ENCODE results near the gene METTL22. TPM values are rescaled to one million over a fixed set of nuclear protein-coding genes. Genes with fewer than 3 reads are reported as not detected.
A peak's percentile ranks its signal among the peaks of the same experiment; 100 is the strongest.

The METTL22 gene, protein sequence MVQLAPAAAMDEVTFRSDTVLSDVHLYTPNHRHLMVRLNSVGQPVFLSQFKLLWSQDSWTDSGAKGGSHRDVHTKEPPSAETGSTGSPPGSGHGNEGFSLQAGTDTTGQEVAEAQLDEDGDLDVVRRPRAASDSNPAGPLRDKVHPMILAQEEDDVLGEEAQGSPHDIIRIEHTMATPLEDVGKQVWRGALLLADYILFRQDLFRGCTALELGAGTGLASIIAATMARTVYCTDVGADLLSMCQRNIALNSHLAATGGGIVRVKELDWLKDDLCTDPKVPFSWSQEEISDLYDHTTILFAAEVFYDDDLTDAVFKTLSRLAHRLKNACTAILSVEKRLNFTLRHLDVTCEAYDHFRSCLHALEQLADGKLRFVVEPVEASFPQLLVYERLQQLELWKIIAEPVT
- 35.8 TPM for total RNA-seq

DNA sequence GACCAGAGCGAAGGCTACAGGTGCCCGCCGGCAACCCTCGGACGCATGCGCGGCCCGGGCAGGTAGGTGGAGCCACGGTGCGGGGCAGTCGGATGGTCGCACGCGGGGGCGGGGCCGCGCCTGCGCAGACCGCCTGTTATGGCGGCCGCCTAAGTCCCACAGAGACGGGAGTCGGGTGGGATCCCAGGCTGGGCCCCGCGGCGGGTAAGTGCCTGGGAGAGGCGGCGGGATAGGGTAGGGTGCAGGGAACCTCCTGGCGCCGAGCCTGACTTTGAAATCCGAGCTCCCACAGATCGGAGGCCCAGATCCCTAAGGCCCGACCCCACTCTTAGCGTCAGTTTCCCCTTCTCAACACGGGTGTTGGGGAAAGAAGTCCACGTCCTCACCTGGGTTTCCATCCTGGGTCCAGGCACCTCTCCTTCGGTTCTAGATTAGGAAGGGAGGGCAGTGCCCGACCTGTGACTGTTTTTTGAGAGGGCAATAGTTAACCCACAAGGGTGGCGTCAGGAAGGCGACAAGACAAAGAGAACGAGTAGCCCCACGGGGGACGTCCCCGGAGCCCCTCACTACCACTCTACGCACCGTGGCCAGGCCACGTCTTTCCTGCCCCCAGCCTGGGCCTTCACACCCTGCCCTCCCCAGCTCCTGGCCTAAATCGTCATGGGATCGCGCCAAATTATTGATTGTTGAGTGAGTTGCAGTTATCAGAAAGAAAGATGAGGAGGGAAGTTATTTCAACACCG lies at the start of gene METTL22:
Gene METTL22, plus strand, starts transcription at position 127 of the 743 bp plus-strand sequence. CDS start 3,968 bp downstream, outside the sequence.
- DNase-seq (ENCODE audit: low read depth in 2 of 3, low spot score in 2 of 3) = peak; percentile 88 to 91 (median 89)

DNA sequence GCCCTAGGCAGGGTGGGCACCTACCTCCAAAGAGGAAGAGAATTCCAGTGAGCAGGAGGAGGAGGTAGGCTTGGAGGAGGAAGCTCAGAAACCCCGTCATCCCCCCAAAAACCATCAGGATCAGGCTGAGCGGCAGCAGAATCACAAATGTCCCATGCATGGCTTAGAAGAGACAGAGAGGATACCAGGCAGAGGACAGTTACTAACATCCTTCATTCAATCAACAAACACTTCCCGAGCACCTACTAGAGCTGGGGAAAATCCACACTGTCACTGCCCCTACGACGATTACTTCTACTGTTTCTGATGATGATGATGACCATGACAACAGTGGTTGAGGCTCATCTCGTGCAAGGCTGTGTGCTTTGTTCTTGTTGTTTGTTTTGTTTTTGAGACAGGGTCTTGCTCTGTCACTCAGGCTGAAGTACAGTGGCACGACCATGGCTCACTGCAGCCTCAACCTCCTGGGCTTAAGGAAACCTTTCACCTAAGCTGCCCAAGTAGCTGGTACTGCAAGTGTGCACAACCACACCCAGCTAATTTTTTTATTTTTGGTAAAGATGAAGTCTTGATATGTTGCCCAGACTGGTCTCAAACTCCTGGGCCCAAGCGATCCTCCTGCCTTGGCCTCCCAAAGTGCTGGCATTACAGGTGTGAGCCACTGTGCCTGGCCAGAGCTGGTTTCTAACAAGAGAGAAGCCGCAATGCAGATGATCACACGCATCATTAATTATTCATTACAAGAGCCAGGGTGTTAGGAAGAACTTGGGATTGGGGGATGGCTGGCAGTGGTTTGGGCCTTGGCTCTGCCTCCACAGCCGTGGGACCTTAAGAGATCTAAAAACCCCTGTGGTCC lies 49.2 kb upstream of the METTL22 start:
- no peak for DNase-seq (ENCODE audit: low read depth in 2 of 3, low spot score in 2 of 3)

DNA sequence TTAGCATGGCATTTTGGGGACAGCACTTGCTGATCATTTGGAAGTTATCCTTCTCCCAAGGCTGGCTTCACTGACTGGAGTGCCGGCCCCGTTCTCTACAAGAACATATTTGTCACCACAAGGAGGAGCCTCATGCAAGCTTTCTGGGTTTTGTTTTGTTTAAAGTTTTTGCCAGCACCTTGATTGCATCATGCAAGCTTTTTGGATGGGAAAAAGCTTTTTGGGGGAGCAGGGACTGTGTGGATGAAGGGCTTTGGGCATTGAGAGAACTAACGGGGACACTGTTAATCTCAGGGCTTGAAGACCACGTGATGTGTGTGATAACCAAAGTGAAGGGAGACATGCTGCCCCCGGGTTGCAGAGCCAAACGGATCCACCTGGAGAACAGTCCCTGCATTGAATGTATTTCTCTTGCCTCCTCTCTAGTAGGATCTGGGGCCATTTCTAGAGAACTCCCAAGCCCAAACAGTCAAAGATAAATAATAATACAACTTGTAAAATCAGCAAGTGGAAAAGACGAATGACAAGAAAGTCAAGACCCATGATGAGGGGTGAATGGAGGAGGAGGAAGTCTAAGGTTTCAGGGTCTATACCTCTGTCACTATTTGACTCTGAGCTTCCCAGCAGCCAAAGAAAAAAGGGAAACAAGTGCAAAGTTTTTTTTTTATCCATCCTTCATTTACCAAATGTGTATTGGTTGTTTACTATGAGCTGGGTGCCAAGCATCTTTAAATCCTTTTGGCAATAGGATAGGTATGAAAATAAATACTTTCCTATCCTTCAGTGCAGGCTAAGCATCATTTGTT lies 48.4 kb upstream of the METTL22 start:
- DNase-seq (ENCODE audit: low read depth in 2 of 3, low spot score in 2 of 3) = peak in 2 of 3 donors; percentile 38 to 63

DNA sequence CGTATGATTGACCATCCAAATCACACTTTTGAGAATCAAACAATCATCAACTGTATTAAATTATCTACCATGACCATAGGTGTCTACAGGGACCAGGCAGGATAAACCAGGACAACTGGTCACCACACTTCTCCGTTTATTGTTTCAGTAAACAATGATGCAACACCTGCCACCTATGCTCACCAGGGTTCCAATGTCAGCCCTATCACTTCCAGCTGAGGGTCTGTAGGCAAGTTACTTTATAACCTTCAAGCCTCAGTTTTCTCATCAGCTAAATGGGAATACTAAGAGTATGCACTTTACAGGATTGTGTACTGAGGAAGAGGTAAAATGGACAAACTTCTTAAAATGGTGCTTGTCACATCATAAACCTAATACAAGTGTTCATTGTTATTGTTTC lies 46.1 kb upstream of the METTL22 start:
- DNase-seq (ENCODE audit: low read depth in 2 of 3, low spot score in 2 of 3) = no peak

DNA sequence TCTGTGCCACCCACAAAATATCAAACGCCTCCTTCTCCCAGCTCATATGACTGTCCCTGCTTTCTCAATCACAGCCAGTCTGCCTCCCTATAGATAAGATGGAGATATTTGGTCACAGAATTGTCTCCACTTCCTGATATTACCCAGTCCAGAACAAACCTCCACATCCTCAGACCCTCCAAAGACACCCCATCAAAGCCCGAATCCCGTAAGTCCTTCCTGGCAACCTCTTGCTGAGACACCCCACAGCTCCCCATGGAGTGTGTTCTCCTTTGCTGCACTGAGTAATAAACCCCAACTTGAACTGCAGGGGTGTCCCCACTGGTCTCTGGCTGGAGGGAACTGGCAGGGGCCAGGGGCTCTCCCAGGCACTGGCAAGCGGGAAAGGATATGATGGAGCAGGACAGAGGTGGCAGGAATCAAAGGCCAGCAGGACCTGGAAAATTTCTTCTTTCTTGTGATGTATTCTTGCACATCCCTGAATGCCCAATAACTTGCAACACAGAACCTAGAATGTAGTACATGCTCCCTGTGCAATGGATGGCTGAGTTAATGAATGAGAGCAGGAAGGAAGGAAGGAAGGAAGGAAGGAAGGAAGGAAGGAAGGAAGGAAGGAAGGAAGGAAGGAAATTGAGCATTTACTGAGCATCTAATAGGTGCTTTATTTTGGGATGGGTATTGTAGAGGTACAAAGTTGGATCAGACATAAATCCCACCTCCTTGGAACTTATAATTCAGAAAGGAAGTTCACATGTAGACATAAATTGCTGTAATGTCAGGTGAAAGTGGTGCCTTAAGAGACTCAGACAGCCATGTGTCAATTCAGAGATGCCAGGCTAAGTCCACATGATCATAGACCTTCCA lies 45.1 kb upstream of the METTL22 start:
- DNase-seq (ENCODE audit: low read depth in 2 of 3, low spot score in 2 of 3) = no peak

DNA sequence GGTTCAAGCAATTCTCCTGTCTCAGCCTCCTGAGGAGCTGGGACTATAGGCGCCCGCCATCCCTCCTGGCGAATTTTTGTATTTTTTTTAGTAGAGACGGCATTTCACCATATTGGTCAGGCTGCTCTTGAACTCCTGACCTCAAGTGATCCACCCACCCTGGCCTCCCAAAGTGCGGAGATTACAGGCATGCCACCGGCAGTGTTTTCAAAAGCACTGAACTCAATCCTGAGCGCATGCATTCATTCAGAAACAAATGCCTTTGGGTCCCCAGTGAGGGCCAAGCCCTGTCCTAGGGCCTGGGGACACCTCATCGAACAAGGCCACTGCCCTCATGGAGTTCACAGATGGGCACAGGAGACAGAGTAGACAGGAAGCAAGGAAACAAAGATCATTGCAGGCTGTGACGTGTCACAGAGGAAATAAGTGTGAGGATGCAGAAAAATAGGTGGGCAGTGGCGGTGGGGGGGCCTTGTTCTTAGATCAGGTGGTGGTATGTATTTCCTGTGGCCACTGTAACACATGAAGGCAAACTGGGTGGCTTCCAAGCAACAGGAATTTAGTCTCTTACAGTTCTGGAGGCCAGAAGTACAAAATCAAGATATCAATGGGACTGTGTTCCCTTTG lies 43.7 kb upstream of the METTL22 start:
- no peak for DNase-seq (ENCODE audit: low read depth in 2 of 3, low spot score in 2 of 3)

DNA sequence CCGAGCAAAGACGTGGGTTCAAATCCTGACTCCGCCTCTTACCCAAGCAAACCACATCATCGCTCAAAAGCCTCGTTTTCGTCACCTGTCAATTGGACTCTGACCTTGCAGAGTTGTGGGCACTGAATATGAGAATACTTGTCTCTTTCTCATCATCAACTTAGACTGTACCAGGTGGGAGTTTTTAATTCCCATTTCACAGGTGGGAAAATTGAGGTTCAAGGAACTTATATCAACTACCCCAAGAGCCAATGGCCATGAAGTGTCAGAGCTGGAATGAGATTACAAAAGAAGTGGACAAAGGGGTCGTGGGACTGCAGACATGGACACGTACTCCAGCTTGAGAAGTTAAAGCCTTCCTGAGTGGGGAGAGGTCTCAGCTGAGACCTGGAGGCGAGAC lies 41.9 kb upstream of the METTL22 start:
- DNase-seq (ENCODE audit: low read depth in 2 of 3, low spot score in 2 of 3) = no peak

DNA sequence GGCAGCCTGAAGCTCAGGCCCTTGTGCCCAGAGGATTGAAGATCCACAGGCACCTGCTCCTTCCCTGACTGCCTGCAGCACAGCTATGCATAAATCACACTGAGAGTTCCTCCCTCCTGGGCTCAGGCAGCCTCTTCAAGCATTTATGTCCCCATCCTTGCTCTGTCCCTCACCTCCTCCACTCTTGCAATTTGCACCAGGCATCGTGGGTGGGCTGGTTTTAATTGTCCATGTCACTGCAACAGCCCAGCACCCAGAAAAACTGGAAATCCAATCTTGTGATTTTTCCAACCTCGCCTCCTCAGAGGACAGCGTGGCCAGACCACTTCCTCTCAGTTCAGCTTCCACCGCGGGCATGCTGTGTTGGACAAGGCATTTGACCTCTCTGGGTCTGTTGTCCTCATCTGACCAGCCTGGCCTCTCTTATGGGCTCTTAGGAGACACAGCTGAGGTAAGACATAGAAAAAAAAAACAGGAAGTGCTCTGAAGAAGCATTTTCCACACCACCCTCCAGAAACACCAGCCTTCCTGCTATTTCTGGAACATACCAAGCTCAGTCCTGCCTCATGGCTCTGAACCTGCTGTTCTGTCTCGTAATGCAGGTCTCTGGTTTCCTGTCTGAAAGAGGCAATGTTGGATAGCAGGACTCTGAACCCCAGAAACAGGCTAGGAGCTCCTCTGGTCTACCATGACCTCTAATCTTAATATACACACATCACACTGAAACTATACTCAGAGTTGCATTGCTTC lies 39.5 kb upstream of the METTL22 start:
- no peak for DNase-seq (ENCODE audit: low read depth in 2 of 3, low spot score in 2 of 3)

DNA sequence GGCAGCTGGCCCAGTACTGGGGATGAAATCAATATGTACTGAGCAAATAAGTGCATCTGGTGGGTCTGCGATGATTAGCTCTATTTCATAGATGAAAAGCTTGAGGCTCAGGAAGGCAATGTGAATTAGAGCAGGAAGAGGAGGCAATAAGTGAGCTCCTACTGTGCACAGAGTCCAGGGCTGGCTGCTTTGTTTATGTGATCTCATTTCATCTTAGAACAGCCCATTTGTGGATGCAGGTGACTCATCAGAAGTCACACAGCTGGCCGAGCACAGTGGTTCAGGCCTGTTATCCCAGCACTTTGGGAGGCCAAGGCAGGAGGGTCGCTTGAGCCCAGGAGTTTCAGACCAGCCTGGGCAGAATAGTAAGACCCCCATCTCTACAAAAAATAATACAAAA lies 38.3 kb upstream of the METTL22 start:
- no peak for DNase-seq (ENCODE audit: low read depth in 2 of 3, low spot score in 2 of 3)

DNA sequence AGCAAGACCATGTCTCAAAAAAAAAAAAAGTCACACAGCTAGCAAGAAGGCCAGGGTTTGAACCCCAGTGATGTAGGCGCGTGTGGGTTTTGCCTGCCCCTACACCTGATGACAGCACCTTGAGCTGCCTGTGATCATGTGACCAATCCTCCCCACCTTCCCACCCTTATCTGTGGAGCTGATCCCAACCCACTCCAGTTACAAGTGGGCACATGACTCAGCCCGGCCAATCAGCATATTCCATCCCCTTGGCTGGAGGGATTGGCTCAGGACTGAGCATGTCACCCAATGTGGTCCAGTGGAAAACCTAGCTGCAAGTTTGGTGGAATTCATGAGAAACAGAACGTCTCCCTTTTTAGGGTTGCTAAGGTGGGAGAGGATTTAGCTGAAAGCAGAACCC lies 37.8 kb upstream of the METTL22 start:
- DNase-seq (ENCODE audit: low read depth in 2 of 3, low spot score in 2 of 3) = no peak

DNA sequence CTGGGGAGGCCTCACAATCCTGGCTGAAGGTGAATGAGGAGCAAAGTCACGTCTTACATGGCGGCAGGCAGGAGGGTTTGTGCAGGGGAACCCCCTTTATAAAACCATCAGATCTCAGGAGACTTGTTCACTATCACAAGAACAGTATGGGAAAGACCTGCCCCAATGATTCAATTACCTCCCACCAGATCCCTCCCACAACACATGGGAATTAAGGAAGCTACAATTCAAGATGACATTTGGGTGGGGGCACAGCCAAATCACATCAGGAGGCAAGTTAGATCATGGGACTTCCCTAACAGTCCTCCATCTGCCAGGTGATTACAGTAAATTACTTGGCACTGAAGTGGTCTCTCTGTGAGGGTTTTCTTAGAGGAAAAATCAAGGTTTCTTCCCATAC lies 36.5 kb upstream of the METTL22 start:
- DNase-seq (ENCODE audit: low read depth in 2 of 3, low spot score in 2 of 3) = no peak

DNA sequence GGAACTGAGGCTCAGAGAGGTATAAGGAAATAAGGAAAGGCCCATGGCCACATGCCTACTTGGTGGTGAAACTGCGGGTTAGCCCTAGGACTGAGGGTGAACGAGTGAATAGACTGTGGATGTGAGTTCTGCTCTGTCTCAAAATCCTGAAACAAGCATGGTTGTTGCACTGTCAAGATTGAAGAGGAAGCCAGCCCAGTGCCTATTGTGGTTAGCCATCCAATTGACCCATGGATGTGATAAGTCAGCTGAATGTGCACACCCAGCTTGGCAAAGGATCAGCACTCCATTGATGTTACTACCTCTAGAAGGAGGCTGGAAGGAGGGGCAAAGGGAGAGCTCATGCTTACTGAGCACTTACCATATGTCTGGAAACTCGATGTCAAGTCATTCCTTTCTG lies 35.6 kb upstream of the METTL22 start:
- DNase-seq (ENCODE audit: low read depth in 2 of 3, low spot score in 2 of 3) = no peak

DNA sequence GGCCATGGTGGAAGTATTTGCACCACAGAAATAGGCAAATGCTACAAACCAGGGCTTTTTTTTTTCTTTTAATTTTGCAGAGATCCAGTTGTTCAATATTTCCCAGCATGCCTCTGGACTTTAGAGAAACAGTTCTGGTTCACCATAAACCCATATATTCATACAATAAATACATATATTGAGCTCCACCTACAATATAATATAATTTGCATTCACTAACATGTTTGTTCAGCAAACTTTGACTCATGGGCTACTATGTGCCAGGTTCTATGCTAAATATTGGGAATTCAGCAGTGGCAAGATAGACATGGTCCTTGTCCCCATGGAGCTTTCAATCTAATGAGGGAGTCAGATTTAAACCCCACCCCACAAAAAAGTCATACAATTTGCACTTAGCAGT lies 34.4 kb upstream of the METTL22 start:
- no peak for DNase-seq (ENCODE audit: low read depth in 2 of 3, low spot score in 2 of 3)

DNA sequence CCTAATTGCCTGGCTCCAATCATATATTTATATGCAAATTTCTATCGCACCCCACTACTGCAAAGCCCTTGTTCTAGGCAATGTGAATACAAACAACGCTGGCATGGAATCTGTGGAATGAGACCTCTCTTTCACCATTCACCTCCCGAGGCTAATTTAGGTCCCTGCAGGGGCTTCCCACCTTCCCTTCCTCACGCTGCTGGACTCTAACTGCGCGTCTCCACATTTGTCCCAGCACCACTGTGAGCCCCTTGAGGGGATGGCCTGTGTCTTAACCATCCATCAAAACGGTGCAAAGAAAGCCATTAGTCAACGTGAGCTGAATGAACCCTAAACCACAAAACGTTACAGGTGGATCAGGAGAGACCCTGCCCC lies 32.8 kb upstream of the METTL22 start:
- no peak for DNase-seq (ENCODE audit: low read depth in 2 of 3, low spot score in 2 of 3)

DNA sequence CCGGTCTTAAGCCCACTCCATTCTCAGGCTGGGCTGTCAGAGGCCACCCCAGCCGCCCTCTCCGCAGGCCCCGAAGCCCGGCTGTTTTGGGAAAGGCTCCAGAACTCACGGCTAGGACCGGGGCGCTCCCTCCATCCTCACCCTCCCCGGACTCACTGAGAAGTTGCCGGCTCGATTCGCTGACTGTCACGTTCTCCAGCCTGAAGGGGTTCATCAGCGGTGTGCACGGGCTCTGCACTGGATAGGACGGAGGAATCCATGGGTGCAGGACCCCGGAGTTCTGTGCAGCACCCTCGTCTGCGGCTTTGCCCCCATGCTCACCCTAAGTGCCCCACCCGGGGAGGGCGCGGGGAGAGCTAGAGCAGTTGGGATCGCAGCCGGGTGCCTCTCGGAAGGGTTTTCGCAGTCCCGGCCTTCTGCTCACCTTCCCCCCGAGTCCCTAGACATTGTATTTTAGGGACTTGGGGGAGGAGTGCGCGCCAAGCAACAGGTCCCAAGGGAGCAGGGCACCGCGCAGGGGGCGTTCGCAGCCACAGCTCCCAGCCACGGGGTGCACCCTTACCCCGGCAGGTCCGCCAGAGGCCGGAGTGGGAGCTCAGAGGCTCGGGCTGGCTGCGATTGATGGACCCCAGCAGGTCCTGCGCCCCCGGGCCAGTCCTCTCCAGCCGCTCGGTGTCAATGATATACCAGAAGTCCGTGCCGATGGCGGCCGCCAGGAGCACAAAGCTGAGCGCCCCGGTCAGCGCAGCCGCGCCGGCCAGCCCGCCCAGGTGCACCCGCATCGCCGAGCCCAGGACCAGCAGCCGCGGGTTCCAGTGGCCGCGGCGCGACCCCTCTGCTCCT lies 32.2 kb upstream of the METTL22 start:
- no peak for DNase-seq (ENCODE audit: low read depth in 2 of 3, low spot score in 2 of 3)

DNA sequence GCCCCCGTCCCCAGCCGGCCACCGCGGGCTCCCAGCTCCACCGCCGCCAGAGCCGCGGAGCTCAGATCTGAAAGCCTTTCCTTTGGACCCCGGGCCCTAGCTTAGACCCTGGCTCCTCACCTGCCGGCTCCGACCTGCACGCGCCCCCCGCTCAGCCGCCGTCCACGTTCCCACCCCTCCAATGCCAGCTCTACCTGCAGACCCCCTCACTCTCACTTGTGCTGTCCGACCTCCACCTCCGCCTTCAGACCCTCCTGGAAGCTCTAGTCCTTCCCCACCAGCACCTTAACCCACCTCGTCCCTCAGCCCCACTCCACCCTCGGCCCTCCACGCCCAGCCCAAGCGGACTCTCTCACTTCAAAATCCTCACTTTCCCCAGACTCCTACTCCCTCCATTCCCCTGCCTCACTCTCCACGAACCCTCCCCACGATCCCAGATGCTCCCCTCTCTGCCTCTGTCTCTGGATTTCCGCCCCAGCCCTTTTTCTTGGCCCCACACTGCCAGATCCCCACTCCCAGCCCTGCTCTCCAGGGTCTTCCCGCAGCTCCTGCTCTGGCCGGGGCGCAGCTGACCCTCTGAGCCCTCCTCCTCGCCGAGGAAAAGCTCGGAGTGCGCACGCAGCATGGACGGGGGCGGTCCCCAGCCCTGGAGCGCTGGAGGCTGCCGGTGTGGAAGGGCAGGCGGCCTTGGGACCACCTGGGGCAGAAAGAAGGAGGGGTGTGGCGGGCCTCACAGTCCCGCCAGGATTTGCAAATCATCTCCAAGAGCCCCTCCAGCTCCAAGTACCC lies 31.4 kb upstream of the METTL22 start, which contains the start of gene TMEM114:
Gene TMEM114, minus strand, starts transcription at position 612 of the 789 bp plus-strand sequence. CDS start 673 bp downstream, outside the sequence.
- no peak for DNase-seq (ENCODE audit: low read depth in 2 of 3, low spot score in 2 of 3)

All from hematopoietic multipotent progenitor cell (in vitro differentiated cells).